GM12875 (cell line): ENCODE measurements around the gene KIR3DL2.
"Not testable (repeated sequence)": the region's sequence is repeated elsewhere in the genome, so short reads cannot be mapped to it uniquely, and the experiment has no call there.

ENCODE experiments used
- H3K4me3 ChIP-seq: one replicate; pipeline ENCODE4 v1.5.1; 2011; ENCODE audit warnings: low read depth, low read length, control low read depth
- TF ChIP-seq, protein P1 (sequence below): IDR thresholded peaks from 2 replicates; pipeline ENCODE4 v1.5.1; 2011; ENCODE audit warnings: low read depth, mild to moderate bottlenecking, control low read depth, inconsistent platforms, low read length, moderate library complexity, borderline replicate concordance; ENCODE audit not compliant: insufficient read depth

Gene KIR3DL2

DNA sequence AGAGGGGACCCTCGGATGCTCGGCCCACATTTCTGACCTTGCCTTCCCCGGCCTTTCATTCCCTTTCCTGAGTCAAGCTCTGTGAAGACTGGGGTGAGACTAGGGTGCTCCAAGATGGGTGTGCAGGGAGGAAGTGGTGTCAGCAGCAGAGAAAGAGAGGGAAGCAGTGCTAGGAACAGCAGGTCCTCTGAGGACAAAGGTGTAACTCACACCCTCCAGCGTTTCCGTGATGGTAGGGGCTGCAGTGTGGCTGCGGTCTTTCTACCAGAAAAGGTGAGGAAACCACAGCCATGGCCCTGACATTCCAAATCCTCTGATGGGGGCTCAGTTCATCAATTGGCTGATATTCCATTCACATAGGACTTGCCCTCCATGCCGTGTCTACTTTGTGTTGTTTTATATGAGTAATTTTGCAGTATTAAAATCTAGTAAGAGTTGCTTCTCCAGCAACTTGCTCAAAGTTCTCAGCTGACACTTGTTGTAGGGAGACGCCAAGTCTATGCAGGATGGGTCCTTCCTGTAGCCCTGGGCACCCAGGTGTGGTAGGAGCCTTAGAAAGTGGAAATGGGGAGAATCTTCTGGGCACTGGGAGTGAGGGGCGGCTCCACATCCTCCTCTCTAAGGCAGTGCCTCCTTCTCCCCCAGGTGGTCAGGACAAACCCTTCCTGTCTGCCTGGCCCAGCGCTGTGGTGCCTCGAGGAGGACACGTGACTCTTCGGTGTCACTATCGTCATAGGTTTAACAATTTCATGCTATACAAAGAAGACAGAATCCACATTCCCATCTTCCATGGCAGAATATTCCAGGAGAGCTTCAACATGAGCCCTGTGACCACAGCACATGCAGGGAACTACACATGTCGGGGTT, 32.3 kb upstream of the KIR3DL2 start:
- TF ChIP-seq, protein P1, sequence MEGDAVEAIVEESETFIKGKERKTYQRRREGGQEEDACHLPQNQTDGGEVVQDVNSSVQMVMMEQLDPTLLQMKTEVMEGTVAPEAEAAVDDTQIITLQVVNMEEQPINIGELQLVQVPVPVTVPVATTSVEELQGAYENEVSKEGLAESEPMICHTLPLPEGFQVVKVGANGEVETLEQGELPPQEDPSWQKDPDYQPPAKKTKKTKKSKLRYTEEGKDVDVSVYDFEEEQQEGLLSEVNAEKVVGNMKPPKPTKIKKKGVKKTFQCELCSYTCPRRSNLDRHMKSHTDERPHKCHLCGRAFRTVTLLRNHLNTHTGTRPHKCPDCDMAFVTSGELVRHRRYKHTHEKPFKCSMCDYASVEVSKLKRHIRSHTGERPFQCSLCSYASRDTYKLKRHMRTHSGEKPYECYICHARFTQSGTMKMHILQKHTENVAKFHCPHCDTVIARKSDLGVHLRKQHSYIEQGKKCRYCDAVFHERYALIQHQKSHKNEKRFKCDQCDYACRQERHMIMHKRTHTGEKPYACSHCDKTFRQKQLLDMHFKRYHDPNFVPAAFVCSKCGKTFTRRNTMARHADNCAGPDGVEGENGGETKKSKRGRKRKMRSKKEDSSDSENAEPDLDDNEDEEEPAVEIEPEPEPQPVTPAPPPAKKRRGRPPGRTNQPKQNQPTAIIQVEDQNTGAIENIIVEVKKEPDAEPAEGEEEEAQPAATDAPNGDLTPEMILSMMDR, result no peak
- no peak overlapping the region for H3K4me3 ChIP-seq

- not testable (repeated sequence) for H3K4me3 ChIP-seq
These were observed 25.8 kb upstream of the KIR3DL2 start for GRCh38 chr19:54824416-54824815.

GRCh38 chr19:54825326-54825725, 24.9 kb upstream of the KIR3DL2 start:
- H3K4me3 ChIP-seq, result not testable (repeated sequence)

DNA sequence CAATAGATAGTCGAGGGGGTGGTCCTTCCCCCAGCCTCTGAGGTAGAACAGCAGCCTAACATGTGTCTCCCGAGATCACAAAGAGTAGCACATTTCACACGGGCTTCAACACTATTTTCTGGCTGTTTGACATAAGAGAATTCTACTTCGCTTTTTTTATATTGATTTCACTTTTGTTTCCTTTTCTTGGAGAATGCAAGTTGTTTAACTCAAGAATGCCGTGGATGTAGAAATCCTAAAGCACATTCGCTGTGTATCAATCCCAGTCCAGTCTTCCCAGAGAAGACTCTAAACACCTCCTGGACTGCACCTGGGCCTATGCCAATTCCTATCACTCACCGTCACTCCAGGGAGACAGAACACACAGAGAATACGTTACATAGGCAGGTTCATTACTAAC, 22.2 kb upstream of the KIR3DL2 start:
- not testable (repeated sequence) for H3K4me3 ChIP-seq

DNA sequence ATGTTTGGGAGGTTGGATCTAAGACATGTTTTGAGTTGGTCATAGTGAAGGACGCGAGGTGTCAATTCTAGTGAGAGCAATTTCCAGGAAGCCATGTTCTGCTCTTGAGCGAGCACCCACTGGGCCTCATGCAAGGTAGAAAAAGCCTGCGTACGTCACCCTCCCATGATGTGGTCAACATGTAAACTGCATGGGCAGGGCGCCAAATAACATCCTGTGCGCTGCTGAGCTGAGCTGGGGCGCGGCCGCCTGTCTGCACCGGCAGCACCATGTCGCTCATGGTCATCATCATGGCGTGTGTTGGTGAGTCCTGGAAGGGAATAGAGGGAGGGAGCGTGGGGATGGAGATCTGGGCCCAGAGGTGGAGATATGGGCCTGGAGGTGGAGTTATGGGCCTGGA, 17.7 kb upstream of the KIR3DL2 start, which contains the start of gene KIR2DS4:
TSS of gene KIR2DS4 (plus strand) at position 181 of the 400 bp plus-strand sequence.
- not testable (repeated sequence) for H3K4me3 ChIP-seq

- not testable (repeated sequence) for H3K4me3 ChIP-seq
These were observed 15.1 kb upstream of the KIR3DL2 start for GRCh38 chr19:54835126-54835525.

DNA sequence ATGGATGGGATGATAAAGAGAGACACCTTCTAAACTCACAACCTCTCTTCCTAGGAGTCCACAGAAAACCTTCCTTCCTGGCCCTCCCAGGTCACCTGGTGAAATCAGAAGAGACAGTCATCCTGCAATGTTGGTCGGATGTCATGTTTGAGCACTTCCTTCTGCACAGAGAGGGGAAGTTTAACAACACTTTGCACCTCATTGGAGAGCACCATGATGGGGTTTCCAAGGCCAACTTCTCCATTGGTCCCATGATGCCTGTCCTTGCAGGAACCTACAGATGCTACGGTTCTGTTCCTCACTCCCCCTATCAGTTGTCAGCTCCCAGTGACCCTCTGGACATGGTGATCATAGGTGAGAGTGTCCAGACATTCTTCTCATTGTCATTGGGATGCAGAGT, 12.7 kb upstream of the KIR3DL2 start:
- not testable (repeated sequence) for H3K4me3 ChIP-seq

DNA sequence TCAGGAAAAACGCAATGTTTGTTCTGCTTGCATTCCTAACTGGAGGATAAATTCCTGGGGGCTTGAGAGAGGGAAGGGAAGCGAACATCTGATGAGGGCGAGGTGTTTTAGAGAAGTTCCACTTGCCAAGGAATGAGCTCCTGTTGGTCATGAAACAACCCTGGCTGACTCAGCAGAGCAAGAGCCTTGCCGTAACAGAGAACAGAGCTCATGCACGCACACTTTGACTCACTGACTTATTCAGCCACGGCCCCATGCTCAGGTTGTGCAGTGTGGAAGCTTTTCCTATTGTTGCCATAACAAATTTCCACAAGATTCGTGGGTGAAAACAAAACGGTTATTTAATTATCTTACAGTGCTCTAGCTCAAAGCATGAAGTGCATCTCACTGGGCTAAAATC, 7.1 kb upstream of the KIR3DL2 start:
- not testable (repeated sequence) for H3K4me3 ChIP-seq

- TF ChIP-seq, protein P1, result no peak
- H3K4me3 ChIP-seq, result no peak overlapping the region
These were observed 687 bp downstream of the KIR3DL2 start for GRCh38 chr19:54850930-54851329.

GRCh38 chr19:54851353-54851752, 1.1 kb downstream of the KIR3DL2 start:
- TF ChIP-seq, protein P1, result no peak
- H3K4me3 ChIP-seq, result no peak overlapping the region

- H3K4me3 ChIP-seq, result not testable (repeated sequence)
These were observed 5.0 kb downstream of the KIR3DL2 start for GRCh38 chr19:54855241-54855640.

GRCh38 chr19:54858476-54858875, 8.2 kb downstream of the KIR3DL2 start:
- H3K4me3 ChIP-seq, result not testable (repeated sequence)

DNA sequence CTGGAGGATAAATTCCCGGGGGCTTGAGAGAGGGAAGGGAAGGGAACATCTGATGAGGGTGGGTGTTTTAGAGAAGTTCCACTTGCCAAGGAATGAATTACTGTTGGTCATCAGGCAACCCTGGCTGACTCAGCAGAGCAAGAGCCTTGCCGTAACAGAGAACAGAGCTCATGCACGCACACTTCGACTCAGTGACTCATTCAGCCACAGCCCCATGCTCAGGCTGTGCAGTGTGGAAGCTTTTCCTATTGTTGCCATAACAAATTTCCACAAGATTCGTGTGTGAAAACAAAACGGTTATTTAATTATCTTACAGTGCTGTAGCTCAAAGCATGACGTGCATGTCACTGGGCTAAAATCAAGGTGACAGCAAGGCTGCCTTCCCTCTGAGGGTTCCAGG, 9.2 kb downstream of the KIR3DL2 start:
- H3K4me3 ChIP-seq, result not testable (repeated sequence)

DNA sequence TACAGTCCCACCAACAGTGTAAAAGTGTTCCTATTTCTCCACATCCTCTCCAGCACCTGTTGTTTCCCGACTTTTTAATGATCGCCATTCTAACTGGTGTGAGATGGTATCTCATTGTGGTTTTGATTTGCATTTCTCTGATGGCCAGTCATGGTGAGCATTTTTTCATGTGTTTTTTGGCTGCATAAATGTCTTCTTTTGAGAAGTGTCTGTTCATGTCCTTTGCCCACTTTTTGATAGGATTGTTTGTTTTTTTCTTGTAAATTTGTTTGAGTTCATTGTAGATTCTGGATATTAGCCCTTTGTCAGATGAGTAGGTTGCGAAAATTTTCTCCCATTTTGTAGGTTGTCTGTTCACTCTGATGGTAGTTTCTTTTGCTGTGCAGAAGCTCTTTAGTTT, 13.2 kb downstream of the KIR3DL2 start:
- H3K4me3 ChIP-seq, result not testable (repeated sequence)
